Naive thymus-derived CD8-positive, alpha-beta T cell (primary cell): ENCODE results near the gene SNX22. TPM values are rescaled to one million over a fixed set of nuclear protein-coding genes. Genes with fewer than 3 reads are reported as not detected.
A peak's percentile ranks its signal among the peaks of the same experiment; 100 is the strongest.
"Not testable (repeated sequence)": the region's sequence is repeated elsewhere in the genome, so short reads cannot be mapped to it uniquely, and the experiment has no call there.

ENCODE experiments used
- ATAC-seq, 2 donors: fragments of 150-1000 bp; cut with Tn5 transposase in 1 of 2; sonication (Bioruptor Pico), chemical (Tn5 transposase) in 1 of 2; 1 replicate in 1 of 2; 2 replicates in 1 of 2; pipeline ENCODE4 v1.10.0; 2021; ENCODE audit warnings: mild to moderate bottlenecking in 2 of 2, moderate library complexity in 2 of 2
- POLR2A ChIA-PET: fragments of 350-600 bp; sonication (Branson Sonifier 250); formaldehyde crosslinking; loops from one replicate; lab custom pipeline; 2021; ENCODE audit warnings: antibody characterized with exemption; lab: Charles Lee
- DNase-seq, 10 donors: peaks; one replicate each; pipeline versions ENCODE4 v3.0.0 to v3.0.0-alpha.2; 2020 to 2022
- H3K27ac Mint-ChIP-seq, 10 donors: one replicate each; pipeline ENCODE4 v1.8.0; 2020 to 2022; ENCODE audit warnings: mild to moderate bottlenecking in 10 of 10, mixed read lengths in 10 of 10, moderate library complexity in 4 of 10, inconsistent platforms in 1 of 10
- H3K27me3 Mint-ChIP-seq, 5 donors: one replicate each; pipeline ENCODE4 v1.8.0; 2021 to 2022; ENCODE audit warnings: mixed read lengths in 5 of 5
- H3K36me3 Mint-ChIP-seq, 3 donors: one replicate each; pipeline ENCODE4 v1.8.0; 2020 to 2022; ENCODE audit warnings: mixed read lengths in 3 of 3, mild to moderate bottlenecking in 2 of 3, inconsistent platforms in 1 of 3
- H3K4me1 Mint-ChIP-seq, 4 donors: one replicate each; pipeline ENCODE4 v1.8.0; 2021 to 2022; ENCODE audit warnings: mixed read lengths in 4 of 4
- H3K4me3 Mint-ChIP-seq, 10 donors: one replicate each; pipeline ENCODE4 v1.8.0; 2020 to 2022; ENCODE audit warnings: mild to moderate bottlenecking in 10 of 10, mixed read lengths in 10 of 10, moderate library complexity in 6 of 10, inconsistent platforms in 1 of 10
- H3K9me3 Mint-ChIP-seq, 9 donors: one replicate each; pipeline ENCODE4 v1.8.0; 2020 to 2022; ENCODE audit warnings: mixed read lengths in 9 of 9, mild to moderate bottlenecking in 3 of 9, inconsistent platforms in 1 of 9, moderate library complexity in 1 of 9
- polyA plus RNA-seq, 3 donors: library from polyadenylated mRNA; unstranded; fragments of 300-500 nt; fragmentation: Illumina TruSeq; gene quantifications; one replicate each; pipeline ENCODE4 v1.2.3, GENCODE V29; 2021
- total RNA-seq, 8 experiments: library from RNA in 2 of 8; stranded (reverse) in 2 of 8; gene quantifications; one replicate each; pipeline ENCODE4 v1.2.3 and lab custom pipeline; 2021 to 2026

The SNX22 gene
- total and polyA plus RNA-seq, 5 experiments from 2014 or later: 0.64 to 4.4 (median 0.99) TPM

- DNase-seq, H3K4me3 Mint-ChIP-seq, H3K9me3 Mint-ChIP-seq, ATAC-seq, H3K4me1 Mint-ChIP-seq, H3K27ac Mint-ChIP-seq, H3K27me3 Mint-ChIP-seq: not testable (repeated sequence)
- POLR2A ChIA-PET: interaction anchor here (0.6 to 1.2 kb wide), 2 partner anchors 11 to 18 kb away, joined by 4 to 5 read pairs; no protein-coding TSS in a partner anchor
- peaks cover 8 to 99% (median 27%) of the 10 kb centered on the region in 3 donors for H3K36me3 Mint-ChIP-seq
Observed at GRCh38 chr15:64120322-64120721, 31.2 kb upstream of the SNX22 start.

- Mint-ChIP-seq H3K27me3 (no peaks in the 10 kb centered on the region), H3K36me3 (peaks cover 8 to 97% (median 27%) of the 10 kb centered on the region in 3 donors), H3K4me3 (no peak overlapping the region), H3K27ac (no peak overlapping the region), H3K9me3 (no peaks in the 10 kb centered on the region), H3K4me1 (no peaks in the 10 kb centered on the region)
- ATAC-seq: no peak
- POLR2A ChIA-PET: no interaction called here
- DNase-seq: no peak
Observed at GRCh38 chr15:64121614-64122013, 29.9 kb upstream of the SNX22 start.

GRCh38 chr15:64122444-64122843 is 29.1 kb upstream of the SNX22 start:
- peak overlapping the region in 1 of 10 donors; percentile 29 for H3K27ac Mint-ChIP-seq
- POLR2A ChIA-PET: interaction anchor here (0.7 kb wide), 1 partner anchor 31 kb away, joined by 3 read pairs; no protein-coding TSS in a partner anchor
- H3K27me3 Mint-ChIP-seq: no peaks in the 10 kb centered on the region
- ATAC-seq (no peak), DNase-seq (no peak)
- no peak overlapping the region for H3K4me3 Mint-ChIP-seq
- H3K36me3 Mint-ChIP-seq: peaks cover 9 to 97% (median 29%) of the 10 kb centered on the region in 3 donors
- H3K9me3 Mint-ChIP-seq: no peaks in the 10 kb centered on the region
- no peaks in the 10 kb centered on the region for H3K4me1 Mint-ChIP-seq

GRCh38 chr15:64122936-64123351 is 28.6 kb upstream of the SNX22 start:
- POLR2A ChIA-PET: no interaction called here
- Mint-ChIP-seq H3K9me3 (no peaks in the 10 kb centered on the region), H3K4me1 (peaks cover 0 to 2% (median under 1%) of the 10 kb centered on the region in 4 donors), H3K36me3 (peaks cover 13 to 97% (median 31%) of the 10 kb centered on the region in 3 donors), H3K4me3 (no peak overlapping the region), H3K27me3 (no peaks in the 10 kb centered on the region), H3K27ac (peak overlapping the region in 1 of 10 donors; percentile 4)
- DNase-seq (no peak), ATAC-seq (no peak)

GRCh38 chr15:64125978-64126377 is 25.6 kb upstream of the SNX22 start:
- DNase-seq: no peak
- Mint-ChIP-seq H3K36me3 (peaks cover 10 to 97% (median 26%) of the 10 kb centered on the region in 3 donors), H3K4me3 (no peak overlapping the region), H3K4me1 (peaks cover 0 to 2% (median under 1%) of the 10 kb centered on the region in 4 donors), H3K27ac (no peak overlapping the region), H3K9me3 (no peaks in the 10 kb centered on the region), H3K27me3 (no peaks in the 10 kb centered on the region)
- ATAC-seq: no peak
- POLR2A ChIA-PET: no interaction called here

GRCh38 chr15:64127521-64128270 is 23.8 kb upstream of the SNX22 start:
- POLR2A ChIA-PET: interaction anchor here (0.6 kb wide), 1 partner anchor 1389 kb away, joined by 3 read pairs; no protein-coding TSS in a partner anchor
- ATAC-seq: no peak
- H3K27me3 Mint-ChIP-seq: no peaks in the 10 kb centered on the region

GRCh38 chr15:64130159-64130558 is 21.4 kb upstream of the SNX22 start:
- POLR2A ChIA-PET: interaction anchor here (0.6 kb wide), 1 partner anchor 8 kb away, joined by 5 read pairs; no protein-coding TSS in a partner anchor

More at GRCh38 chr15:64127521-64128270, 23.8 kb upstream of the SNX22 start:
- Mint-ChIP-seq H3K36me3 (peaks cover 17 to 97% (median 21%) of the 10 kb centered on the region in 3 donors), H3K4me1 (peaks cover 0 to 2% (median under 1%) of the 10 kb centered on the region in 4 donors), H3K4me3 (no peak overlapping the region), H3K27ac (peak overlapping the region in 2 of 10 donors; percentile 2 to 21), H3K9me3 (no peaks in the 10 kb centered on the region)
- DNase-seq: no peak

GRCh38 chr15:64131547-64131946 is 20.0 kb upstream of the SNX22 start:
- no peak overlapping the region for H3K4me3 Mint-ChIP-seq
- POLR2A ChIA-PET: interaction anchor here (1.0 kb wide), 1 partner anchor 12 kb away, joined by 5 read pairs; no protein-coding TSS in a partner anchor
- ATAC-seq (no peak), DNase-seq (no peak)
- no peak overlapping the region for H3K27ac Mint-ChIP-seq
- H3K27me3 Mint-ChIP-seq: no peaks in the 10 kb centered on the region
- peaks cover 17 to 99% (median 31%) of the 10 kb centered on the region in 3 donors for H3K36me3 Mint-ChIP-seq
- H3K4me1 Mint-ChIP-seq: peaks cover 0 to 2% (median under 1%) of the 10 kb centered on the region in 4 donors
- no peaks in the 10 kb centered on the region for H3K9me3 Mint-ChIP-seq

More at GRCh38 chr15:64130159-64130558, 21.4 kb upstream of the SNX22 start:
- H3K9me3 Mint-ChIP-seq: no peaks in the 10 kb centered on the region
- no peak for ATAC-seq
- DNase-seq: no peak
- peaks cover 17 to 97% (median 26%) of the 10 kb centered on the region in 3 donors for H3K36me3 Mint-ChIP-seq
- H3K4me1 Mint-ChIP-seq: peaks cover 0 to 2% (median under 1%) of the 10 kb centered on the region in 4 donors
- no peak overlapping the region for H3K27ac Mint-ChIP-seq
- no peak overlapping the region for H3K4me3 Mint-ChIP-seq
- H3K27me3 Mint-ChIP-seq: no peaks in the 10 kb centered on the region

- H3K9me3 Mint-ChIP-seq: no peaks in the 10 kb centered on the region
Observed at GRCh38 chr15:64132217-64132616, 19.3 kb upstream of the SNX22 start.

GRCh38 chr15:64133623-64134344 is 17.7 kb upstream of the SNX22 start:
- POLR2A ChIA-PET: no interaction called here
- peak overlapping the region in 2 of 10 donors; percentile 38 to 81 for H3K27ac Mint-ChIP-seq
- H3K4me3 Mint-ChIP-seq: no peak overlapping the region
- ATAC-seq: no peak
- no peak for DNase-seq
- H3K9me3 Mint-ChIP-seq: no peaks in the 10 kb centered on the region
- H3K4me1 Mint-ChIP-seq: no peaks in the 10 kb centered on the region
- peaks cover 11 to 98% (median 22%) of the 10 kb centered on the region in 3 donors for H3K36me3 Mint-ChIP-seq
- no peaks in the 10 kb centered on the region for H3K27me3 Mint-ChIP-seq

More at GRCh38 chr15:64132217-64132616, 19.3 kb upstream of the SNX22 start:
- peaks cover 0 to 2% (median under 1%) of the 10 kb centered on the region in 4 donors for H3K4me1 Mint-ChIP-seq
- peaks cover 17 to 99% (median 32%) of the 10 kb centered on the region in 3 donors for H3K36me3 Mint-ChIP-seq
- peak overlapping the region in 1 of 10 donors; percentile 43 for H3K27ac Mint-ChIP-seq
- no peak for ATAC-seq
- no peak for DNase-seq
- POLR2A ChIA-PET: interaction anchor here (1.0 kb wide), 1 partner anchor 12 kb away, joined by 5 read pairs; no protein-coding TSS in a partner anchor
- no peaks in the 10 kb centered on the region for H3K27me3 Mint-ChIP-seq
- no peak overlapping the region for H3K4me3 Mint-ChIP-seq

GRCh38 chr15:64134345-64134829 is 17.1 kb upstream of the SNX22 start:
- POLR2A ChIA-PET: interaction anchor here (0.6 kb wide), 1 partner anchor 30 kb away, joined by 4 read pairs; no protein-coding TSS in a partner anchor
- H3K4me1 Mint-ChIP-seq: no peaks in the 10 kb centered on the region
- H3K9me3 Mint-ChIP-seq: no peaks in the 10 kb centered on the region
- DNase-seq (no peak), ATAC-seq (no peak)
- no peak overlapping the region for H3K4me3 Mint-ChIP-seq
- H3K27ac Mint-ChIP-seq: peak overlapping the region in 2 of 10 donors; percentile 38 to 81
- no peaks in the 10 kb centered on the region for H3K27me3 Mint-ChIP-seq
- peaks cover 11 to 94% (median 22%) of the 10 kb centered on the region in 3 donors for H3K36me3 Mint-ChIP-seq

GRCh38 chr15:64136347-64136746 is 15.2 kb upstream of the SNX22 start:
- Mint-ChIP-seq H3K4me1 (peaks cover 0 to 4% (median 0%) of the 10 kb centered on the region in 4 donors), H3K27ac (no peak overlapping the region), H3K4me3 (no peak overlapping the region), H3K27me3 (no peaks in the 10 kb centered on the region), H3K36me3 (peaks cover 8 to 87% (median 16%) of the 10 kb centered on the region in 3 donors), H3K9me3 (no peaks in the 10 kb centered on the region)
- ATAC-seq (no peak), DNase-seq (no peak)
- POLR2A ChIA-PET: no interaction called here
